H9 (cell line): Measurements from ENCODE around the gene SLC6A18. TPM values are rescaled to one million over a fixed set of nuclear protein-coding genes. Genes with fewer than 3 reads are reported as not detected.

ENCODE experiments used
- DNase-seq: peaks from one replicate; pipeline ENCODE4 v3.0.0-alpha.2; 2017
- H2AFZ ChIP-seq: one replicate; pipeline ENCODE4 v1.6.1; 2013; ENCODE audit warnings: mild to moderate bottlenecking, low read length, control low read depth, moderate library complexity
- H2AK5ac ChIP-seq: 2 replicates; pipeline ENCODE4 v1.6.1; 2013; ENCODE audit warnings: low read length, control low read depth, mixed read lengths; ENCODE audit not compliant: insufficient read length
- H2BK120ac ChIP-seq: one replicate; pipeline ENCODE4 v1.6.1; 2013; ENCODE audit warnings: low read depth, mild to moderate bottlenecking, low read length, control low read depth, inconsistent platforms; ENCODE audit not compliant: poor library complexity, severe bottlenecking
- H2BK12ac ChIP-seq: 2 replicates; pipeline ENCODE4 v1.6.1; 2013; ENCODE audit warnings: low read length, control low read depth, mixed read lengths, low read depth; ENCODE audit not compliant: insufficient read length
- H2BK15ac ChIP-seq: 2 replicates; pipeline ENCODE4 v1.6.1; 2013; ENCODE audit warnings: low read depth, low read length, control low read depth
- H2BK20ac ChIP-seq: one replicate; pipeline ENCODE4 v1.6.1; 2013; ENCODE audit warnings: low read depth, mild to moderate bottlenecking, low read length, control low read depth, inconsistent platforms; ENCODE audit not compliant: poor library complexity, severe bottlenecking
- H2BK5ac ChIP-seq: 2 replicates; pipeline ENCODE4 v1.6.1; 2013; ENCODE audit warnings: low read length, control low read depth, mixed read lengths; ENCODE audit not compliant: insufficient read length
- H3K14ac ChIP-seq: 2 replicates; pipeline ENCODE4 v1.6.1; 2013; ENCODE audit warnings: low read length, control low read depth; ENCODE audit not compliant: insufficient read depth
- H3K18ac ChIP-seq: 2 replicates; pipeline ENCODE4 v1.6.1; 2013; ENCODE audit warnings: low read depth, mild to moderate bottlenecking, mixed read lengths, low read length, control low read depth; ENCODE audit not compliant: insufficient read length
- H3K23ac ChIP-seq: 2 replicates; pipeline ENCODE4 v1.6.1; 2013; ENCODE audit warnings: low read length, control low read depth, mixed read lengths, low read depth; ENCODE audit not compliant: insufficient read length
- H3K23me2 ChIP-seq: 2 replicates; pipeline ENCODE4 v1.6.1; 2013; ENCODE audit warnings: low read depth, mild to moderate bottlenecking, mixed read lengths, low read length, control low read depth; ENCODE audit not compliant: insufficient read length, poor library complexity, severe bottlenecking
- H3K27ac ChIP-seq: 2 replicates; pipeline ENCODE4 v1.5.1; 2013; ENCODE audit warnings: low read length, control low read depth, mixed read lengths, low read depth; ENCODE audit not compliant: insufficient read length
- H3K27me3 ChIP-seq: 2 replicates; pipeline ENCODE4 v1.6.1; 2013; ENCODE audit warnings: low read length, control low read depth, inconsistent platforms; ENCODE audit not compliant: insufficient read depth
- H3K4ac ChIP-seq: 2 replicates; pipeline ENCODE4 v1.6.1; 2013; ENCODE audit warnings: low read depth, mild to moderate bottlenecking, control low read depth, inconsistent platforms, low read length, moderate library complexity
- H3K4me1 ChIP-seq: 2 replicates; pipeline ENCODE4 v1.6.1; 2013; ENCODE audit warnings: low read length, control low read depth, inconsistent platforms; ENCODE audit not compliant: insufficient read depth
- H3K4me2 ChIP-seq: 2 replicates; pipeline ENCODE4 v1.6.1; 2013; ENCODE audit warnings: low read length, control low read depth, mixed read lengths; ENCODE audit not compliant: insufficient read length, insufficient read depth
- H3K56ac ChIP-seq: 2 replicates; pipeline ENCODE4 v1.6.1; 2013; ENCODE audit warnings: low read depth, mild to moderate bottlenecking, mixed read lengths, low read length, control low read depth; ENCODE audit not compliant: insufficient read length
- H3K79me1 ChIP-seq: 2 replicates; pipeline ENCODE4 v1.6.1; 2013; ENCODE audit warnings: low read depth, mild to moderate bottlenecking, moderate library complexity, low read length, control low read depth, inconsistent platforms; ENCODE audit not compliant: insufficient read depth, poor library complexity, severe bottlenecking
- H3K79me2 ChIP-seq: 2 replicates; pipeline ENCODE4 v1.6.1; 2013; ENCODE audit warnings: low read length, control low read depth, inconsistent platforms; ENCODE audit not compliant: insufficient read depth
- H3K9ac ChIP-seq: 2 replicates; pipeline ENCODE4 v1.6.1; 2013; ENCODE audit warnings: low read length, control low read depth, mixed read lengths; ENCODE audit not compliant: insufficient read length; ENCODE audit errors: extremely low read depth
- H3K9me3 ChIP-seq: one replicate; pipeline ENCODE4 v1.6.1; 2013; ENCODE audit warnings: low read depth, low read length, inconsistent platforms; ENCODE audit not compliant: control insufficient read depth
- H3T11ph ChIP-seq: one replicate; pipeline ENCODE4 v1.6.1; 2013; ENCODE audit warnings: mild to moderate bottlenecking, low read length, control low read depth, inconsistent platforms
- H4K20me1 ChIP-seq: one replicate; pipeline ENCODE4 v1.6.1; 2013; ENCODE audit not compliant: control insufficient read depth, insufficient read length, insufficient read depth
- H4K5ac ChIP-seq: 2 replicates; pipeline ENCODE4 v1.6.1; 2013; ENCODE audit warnings: low read depth, mild to moderate bottlenecking, mixed read lengths, low read length, control low read depth; ENCODE audit not compliant: insufficient read length
- H4K8ac ChIP-seq: replicated peaks from 2 replicates; pipeline ENCODE4 v1.6.1; 2013; ENCODE audit warnings: low read length, control low read depth, mixed read lengths, low read depth; ENCODE audit not compliant: insufficient read length
- H4K91ac ChIP-seq: 2 replicates; pipeline ENCODE4 v1.6.1; 2013; ENCODE audit warnings: low read depth, mild to moderate bottlenecking, moderate library complexity, mixed read lengths, low read length, control low read depth; ENCODE audit not compliant: insufficient read length
- H3K27ac Mint-ChIP-seq, 3 experiments: 2 replicates in 2 of 3; 3 replicates in 1 of 3; pipeline ENCODE4 v1.8.0; 2020 to 2021; ENCODE audit warnings: mixed read lengths in 3 of 3, mild to moderate bottlenecking in 1 of 3, moderate library complexity in 1 of 3
- H3K27me3 Mint-ChIP-seq: 2 replicates; pipeline ENCODE4 v1.8.0; 2021; ENCODE audit warnings: low read depth, mild to moderate bottlenecking, moderate library complexity, mixed read lengths
- H3K36me3 Mint-ChIP-seq, 3 experiments: 2 replicates in 2 of 3; 3 replicates in 1 of 3; pipeline ENCODE4 v1.8.0; 2020 to 2021; ENCODE audit warnings: low read depth in 3 of 3, mixed read lengths in 3 of 3; ENCODE audit not compliant: insufficient read depth in 1 of 3
- H3K4me1 Mint-ChIP-seq, 2 experiments: 2 replicates each; pipeline ENCODE4 v1.8.0; 2020; ENCODE audit warnings: mixed read lengths in 2 of 2
- H3K4me3 Mint-ChIP-seq, 2 experiments: 2 replicates in 1 of 2; 3 replicates in 1 of 2; pipeline ENCODE4 v1.8.0; 2020 to 2021; ENCODE audit warnings: mild to moderate bottlenecking in 2 of 2, mixed read lengths in 2 of 2, moderate library complexity in 1 of 2
- H3K9me3 Mint-ChIP-seq, 2 experiments: 2 replicates in 1 of 2; 3 replicates in 1 of 2; pipeline ENCODE4 v1.8.0; 2020; ENCODE audit warnings: mild to moderate bottlenecking in 2 of 2, mixed read lengths in 2 of 2, moderate library complexity in 1 of 2
- CTCF ChIP-seq: fragments of 200-600 bp; sonication (generic); conservative IDR thresholded peaks from 3 replicates; pipeline ENCODE4 v1.8.0; 2021; ENCODE audit warnings: antibody characterized with exemption, mild to moderate bottlenecking
- WGBS: extraction: QIAGEN DNeasy Blood & Tissue Kit; methylation state at CpG from one replicate; pipeline ENCODE4 v1.1.7; 2013; ENCODE audit warnings: missing lambda C conversion rate, low lambda C conversion rate, mixed read lengths; ENCODE audit not compliant: insufficient read length; ENCODE audit errors: extremely low coverage; 5-methylcytosine and 5-hydroxymethylcytosine counted together
- total RNA-seq: library from RNA; stranded (reverse); gene quantifications from 2 replicates; pipeline ENCODE4 v1.2.1, GENCODE V29; 2021

The SLC6A18 gene
- total RNA-seq, 1 experiment from 2014 or later: not detected

GRCh38 chr5:1188464-1188863, 36.7 kb upstream of the SLC6A18 start:
- H3K27me3 Mint-ChIP-seq: peaks cover 19% of the 10 kb centered on the region
- H3K4me1 Mint-ChIP-seq: peaks cover 3 to 8% of the 10 kb centered on the region in 2 experiments; a peak in 2 of 4 replicates
- no peak for DNase-seq
- no peak overlapping the region for H3K4me2 ChIP-seq
- no peak overlapping the region for H3K56ac ChIP-seq
- no peaks in the 10 kb centered on the region for H3K4me1 ChIP-seq
- no peak overlapping the region for H2BK15ac ChIP-seq
- no peak overlapping the region for H3T11ph ChIP-seq
- H4K20me1 ChIP-seq: no peaks in the 10 kb centered on the region
- H3K36me3 Mint-ChIP-seq: no peaks in the 10 kb centered on the region
- no peak overlapping the region for H3K27ac Mint-ChIP-seq
- WGBS: no CpG with 5 or more reads among the region's 6 CpGs
- no peak for TF ChIP-seq CTCF
- H2BK120ac ChIP-seq: no peak overlapping the region
- H2BK5ac ChIP-seq: no peak overlapping the region
- no peaks in the 10 kb centered on the region for H3K79me2 ChIP-seq
- H2BK20ac ChIP-seq: no peak overlapping the region
- no peak overlapping the region for H3K4ac ChIP-seq
- no peak overlapping the region for H4K8ac ChIP-seq
- H3K14ac ChIP-seq: no peak overlapping the region
- H2BK12ac ChIP-seq: no peak overlapping the region
- H4K5ac ChIP-seq: no peak overlapping the region
- H3K9me3 Mint-ChIP-seq: no peaks in the 10 kb centered on the region
- H3K4me3 Mint-ChIP-seq: no peak overlapping the region
- no peaks in the 10 kb centered on the region for H3K27me3 ChIP-seq
- no peaks in the 10 kb centered on the region for H3K9me3 ChIP-seq
- H3K23ac ChIP-seq: no peak overlapping the region
- H3K18ac ChIP-seq: no peak overlapping the region
- H3K79me1 ChIP-seq: no peaks in the 10 kb centered on the region
- H3K27ac ChIP-seq: no peak overlapping the region
- H2AFZ ChIP-seq: no peak overlapping the region
- H4K91ac ChIP-seq: no peak overlapping the region
- H3K9ac ChIP-seq: no peak overlapping the region
- H2AK5ac ChIP-seq: no peak overlapping the region
- no peaks in the 10 kb centered on the region for H3K23me2 ChIP-seq
